HG02943 (cell line): Measurements from ENCODE around the gene ARF1.

Experiments used
- ATAC-seq: cut with Tn5 transposase; IDR thresholded peaks from one replicate; pipeline ENCODE4 v1.9.1; 2021; ENCODE audit warnings: mild to moderate bottlenecking, low read depth, moderate library complexity; ENCODE audit not compliant: unreplicated experiment

The ARF1 gene

GRCh38 chr1:228048659-228049298, 33.7 kb upstream of the ARF1 start:
- ATAC-seq, result no peak

GRCh38 chr1:228050571-228051231, 31.8 kb upstream of the ARF1 start:
- no peak for ATAC-seq

GRCh38 chr1:228058172-228058948, 24.1 kb upstream of the ARF1 start:
- ATAC-seq, result no peak

GRCh38 chr1:228058949-228059633, 23.4 kb upstream of the ARF1 start:
- no peak for ATAC-seq

GRCh38 chr1:228059634-228060457, 22.7 kb upstream of the ARF1 start:
- ATAC-seq, result no peak

- no peak for ATAC-seq
These were observed 21.9 kb upstream of the ARF1 start for GRCh38 chr1:228060458-228061190.

GRCh38 chr1:228061411-228062084, 21.0 kb upstream of the ARF1 start:
- no peak for ATAC-seq

GRCh38 chr1:228062085-228062791, 20.3 kb upstream of the ARF1 start:
- ATAC-seq, result no peak

GRCh38 chr1:228062812-228063211, 19.7 kb upstream of the ARF1 start:
- no peak for ATAC-seq

- ATAC-seq, result no peak
These were observed 19.0 kb upstream of the ARF1 start for GRCh38 chr1:228063251-228064191.

GRCh38 chr1:228064296-228064695, 18.2 kb upstream of the ARF1 start:
- ATAC-seq, result no peak

- ATAC-seq, result no peak
These were observed 17.6 kb upstream of the ARF1 start for GRCh38 chr1:228064741-228065542.

GRCh38 chr1:228065543-228066347, 16.8 kb upstream of the ARF1 start:
- no peak for ATAC-seq

GRCh38 chr1:228066416-228066815, 16.1 kb upstream of the ARF1 start:
- ATAC-seq, result no peak

- ATAC-seq, result no peak
These were observed 15.4 kb upstream of the ARF1 start for GRCh38 chr1:228066891-228067654.
